SH-SY5Y (cell line): ENCODE measurements around the gene SF3A2.

ENCODE experiments used
- GATA2 ChIP-seq: IDR thresholded peaks from 2 replicates; pipeline ENCODE4 v1.6.1; 2011; ENCODE audit warnings: mild to moderate bottlenecking, low read depth, low read length
- GATA3 ChIP-seq: IDR thresholded peaks from 2 replicates; pipeline ENCODE4 v1.6.1; 2011; ENCODE audit warnings: low read depth, mild to moderate bottlenecking, low read length, moderate library complexity

SF3A2 gene

DNA sequence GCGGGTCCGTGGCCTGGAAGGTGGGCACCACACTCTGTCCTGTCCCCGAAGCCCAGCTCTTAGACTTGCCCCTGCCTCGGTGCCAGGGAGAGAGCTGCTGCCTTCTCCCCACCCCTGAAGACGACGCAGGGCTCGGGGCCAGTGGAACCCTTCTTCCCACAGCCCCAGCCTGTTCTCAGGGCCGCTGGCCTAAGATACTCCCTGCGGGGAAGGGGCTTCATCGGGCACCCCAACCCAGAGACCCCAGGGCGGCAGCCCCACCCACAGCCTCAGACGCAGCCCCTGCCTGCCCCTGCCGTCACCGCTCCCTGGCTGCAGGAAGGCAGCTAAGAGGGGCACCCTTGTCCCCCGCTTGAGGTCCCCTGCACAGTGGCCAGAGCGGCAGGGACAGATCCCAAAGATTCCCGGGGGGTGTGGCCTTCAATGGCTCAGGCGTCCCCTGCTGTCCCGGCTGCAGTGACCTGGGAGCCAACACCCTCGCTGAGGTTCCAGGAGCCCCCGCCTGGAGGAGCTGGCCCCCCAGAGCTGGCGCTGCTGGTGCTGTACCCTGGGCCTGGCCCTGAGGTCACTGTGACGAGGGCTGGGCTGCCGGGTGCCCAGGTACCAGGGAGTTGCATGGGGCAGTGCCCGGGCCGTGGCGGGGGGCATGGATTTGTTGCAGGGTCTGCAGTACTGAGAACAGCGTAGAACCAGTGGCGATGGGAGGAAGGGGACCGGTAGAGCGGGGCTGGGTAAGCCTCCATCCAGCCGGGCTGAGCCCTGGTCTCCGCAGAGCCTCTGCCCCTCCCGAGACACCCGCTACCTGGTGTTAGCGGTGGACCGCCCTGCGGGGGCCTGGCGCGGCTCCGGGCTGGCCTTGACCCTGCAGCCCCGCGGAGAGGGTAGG lies 13.5 kb downstream of the SF3A2 start:
- no peak for TF ChIP-seq GATA3
- TF ChIP-seq GATA2 = no peak

DNA sequence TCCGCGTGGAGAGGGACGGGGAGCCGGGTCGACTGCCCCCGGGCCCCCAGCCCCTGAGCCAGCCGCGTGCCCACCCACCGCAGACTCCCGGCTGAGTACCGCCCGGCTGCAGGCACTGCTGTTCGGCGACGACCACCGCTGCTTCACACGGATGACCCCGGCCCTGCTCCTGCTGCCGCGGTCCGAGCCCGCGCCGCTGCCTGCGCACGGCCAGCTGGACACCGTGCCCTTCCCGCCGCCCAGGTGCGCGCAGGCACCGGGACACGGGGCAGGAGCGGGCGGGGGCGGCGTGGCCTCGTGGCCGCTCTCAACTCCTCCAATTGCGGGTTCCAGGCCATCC lies 14.1 kb downstream of the SF3A2 start:
- TF ChIP-seq GATA2 (no peak), GATA3 (no peak)

DNA sequence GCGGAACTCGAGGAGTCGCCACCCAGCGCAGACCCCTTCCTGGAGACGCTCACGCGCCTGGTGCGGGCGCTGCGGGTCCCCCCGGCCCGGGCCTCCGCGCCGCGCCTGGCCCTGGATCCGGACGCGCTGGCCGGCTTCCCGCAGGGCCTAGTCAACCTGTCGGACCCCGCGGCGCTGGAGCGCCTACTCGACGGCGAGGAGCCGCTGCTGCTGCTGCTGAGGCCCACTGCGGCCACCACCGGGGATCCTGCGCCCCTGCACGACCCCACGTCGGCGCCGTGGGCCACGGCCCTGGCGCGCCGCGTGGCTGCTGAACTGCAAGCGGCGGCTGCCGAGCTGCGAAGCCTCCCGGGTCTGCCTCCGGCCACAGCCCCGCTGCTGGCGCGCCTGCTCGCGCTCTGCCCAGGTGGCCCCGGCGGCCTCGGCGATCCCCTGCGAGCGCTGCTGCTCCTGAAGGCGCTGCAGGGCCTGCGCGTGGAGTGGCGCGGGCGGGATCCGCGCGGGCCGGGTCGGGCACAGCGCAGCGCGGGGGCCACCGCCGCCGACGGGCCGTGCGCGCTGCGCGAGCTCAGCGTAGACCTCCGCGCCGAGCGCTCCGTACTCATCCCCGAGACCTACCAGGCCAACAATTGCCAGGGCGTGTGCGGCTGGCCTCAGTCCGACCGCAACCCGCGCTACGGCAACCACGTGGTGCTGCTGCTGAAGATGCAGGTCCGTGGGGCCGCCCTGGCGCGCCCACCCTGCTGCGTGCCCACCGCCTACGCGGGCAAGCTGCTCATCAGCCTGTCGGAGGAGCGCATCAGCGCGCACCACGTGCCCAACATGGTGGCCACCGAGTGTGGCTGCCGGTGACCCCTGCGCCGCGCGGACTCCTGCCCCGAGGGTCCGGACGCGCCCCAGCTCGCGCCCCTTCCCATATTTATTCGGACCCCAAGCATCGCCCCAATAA lies 14.8 kb downstream of the SF3A2 start:
- TF ChIP-seq GATA3 (no peak), GATA2 (no peak)

DNA sequence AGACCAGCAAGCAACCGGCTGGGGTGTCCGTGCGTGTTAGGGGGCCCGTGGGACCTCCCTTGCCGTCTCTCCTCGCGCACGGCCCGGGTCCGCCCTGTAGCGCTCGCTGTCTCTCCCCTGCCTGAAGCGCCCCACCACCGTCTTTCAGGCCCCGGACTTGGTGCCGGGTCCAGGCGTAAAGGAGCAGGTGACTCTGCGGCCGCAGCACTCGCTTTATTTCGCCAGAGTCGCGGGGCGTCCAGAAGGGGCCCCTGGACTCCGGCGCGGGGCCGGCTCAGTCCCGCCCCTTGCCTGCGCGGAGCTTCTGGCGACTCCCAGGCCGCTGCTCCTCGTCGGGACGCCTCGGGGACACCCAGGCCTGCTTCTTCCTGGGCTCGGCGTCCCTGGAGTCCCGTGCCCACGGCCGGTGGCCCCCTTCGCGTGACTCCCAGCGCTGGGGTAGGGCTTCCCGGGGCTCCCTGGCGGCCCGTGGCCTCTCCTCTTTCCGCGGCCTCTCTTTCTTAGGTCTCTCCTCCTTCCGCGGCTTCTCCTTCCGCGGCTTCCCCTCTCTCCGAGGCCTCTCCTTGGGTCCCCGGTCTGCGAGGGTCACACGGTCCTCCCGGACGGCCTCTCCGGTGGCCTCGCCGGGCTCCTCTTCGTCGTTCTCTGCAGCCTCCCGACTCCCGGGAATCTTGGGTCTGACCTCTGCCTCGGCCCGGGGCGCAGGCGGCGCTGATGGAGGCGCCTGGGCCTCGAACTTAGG lies 15.6 kb downstream of the SF3A2 start:
- TF ChIP-seq GATA2 = no peak
- no peak for TF ChIP-seq GATA3

DNA sequence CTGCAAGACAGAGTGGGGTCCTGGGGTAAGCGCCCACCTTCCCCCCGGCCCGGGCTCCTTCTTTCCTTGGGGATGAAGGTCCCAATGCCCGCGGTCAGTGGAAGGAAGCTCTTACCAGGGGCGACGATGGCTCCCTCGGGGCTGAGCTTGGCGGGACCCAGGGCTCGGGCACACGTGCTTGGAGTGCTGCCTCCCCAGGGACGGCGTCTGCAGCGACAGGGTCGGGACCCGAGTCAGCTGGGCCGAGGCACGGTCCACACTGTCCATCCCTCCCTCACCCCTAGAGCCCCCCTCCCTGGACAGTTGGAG lies 16.1 kb downstream of the SF3A2 start:
- TF ChIP-seq GATA3 (no peak), GATA2 (no peak)

DNA sequence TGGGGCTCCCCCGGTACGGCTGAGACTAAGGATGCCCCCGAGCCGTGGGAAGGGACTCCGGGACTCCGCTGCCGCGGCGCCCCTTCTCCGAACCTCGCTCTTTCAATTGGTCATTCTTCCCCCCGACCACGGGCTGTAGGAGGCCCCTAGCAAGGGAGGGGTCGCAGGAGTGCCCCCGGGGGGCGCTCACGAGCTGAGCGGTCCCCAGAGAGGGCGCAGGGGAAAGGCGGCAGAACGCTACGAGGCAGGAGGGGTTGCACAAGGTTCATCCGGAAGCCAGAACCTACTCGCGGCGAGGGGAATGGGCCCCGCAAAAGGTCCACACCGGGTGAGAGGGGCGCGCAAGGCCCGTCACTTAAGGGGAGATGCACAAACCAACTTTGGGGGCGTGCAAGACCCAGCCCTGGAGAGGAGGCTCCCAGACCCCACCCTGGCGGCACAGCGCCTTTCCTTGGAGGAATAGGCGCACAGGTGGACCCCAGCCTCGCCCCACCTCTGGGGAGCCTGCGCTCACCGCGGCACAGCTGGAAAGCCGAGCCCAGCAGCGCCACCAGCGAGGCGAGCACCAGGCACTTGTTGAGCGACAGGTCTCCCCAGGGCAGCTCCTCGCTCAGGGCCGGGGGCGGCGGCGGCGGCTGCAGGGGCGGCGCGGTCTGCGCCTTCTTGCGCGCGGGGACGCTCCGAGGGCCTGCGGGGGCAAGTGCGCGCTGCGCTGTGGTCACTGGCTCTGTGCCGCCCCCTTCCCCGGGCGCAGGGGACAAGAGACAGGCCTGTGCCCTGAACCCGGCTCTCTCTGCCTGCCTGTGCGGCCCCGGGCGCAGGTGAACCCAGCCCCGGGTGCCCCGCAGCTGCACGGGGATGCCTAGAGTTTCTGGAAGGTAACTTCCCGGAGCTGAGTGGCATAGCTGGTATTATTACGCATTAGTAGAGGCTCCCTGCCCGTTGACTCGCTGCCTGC lies 16.8 kb downstream of the SF3A2 start:
- TF ChIP-seq GATA3 = no peak
- TF ChIP-seq GATA2 = no peak

DNA sequence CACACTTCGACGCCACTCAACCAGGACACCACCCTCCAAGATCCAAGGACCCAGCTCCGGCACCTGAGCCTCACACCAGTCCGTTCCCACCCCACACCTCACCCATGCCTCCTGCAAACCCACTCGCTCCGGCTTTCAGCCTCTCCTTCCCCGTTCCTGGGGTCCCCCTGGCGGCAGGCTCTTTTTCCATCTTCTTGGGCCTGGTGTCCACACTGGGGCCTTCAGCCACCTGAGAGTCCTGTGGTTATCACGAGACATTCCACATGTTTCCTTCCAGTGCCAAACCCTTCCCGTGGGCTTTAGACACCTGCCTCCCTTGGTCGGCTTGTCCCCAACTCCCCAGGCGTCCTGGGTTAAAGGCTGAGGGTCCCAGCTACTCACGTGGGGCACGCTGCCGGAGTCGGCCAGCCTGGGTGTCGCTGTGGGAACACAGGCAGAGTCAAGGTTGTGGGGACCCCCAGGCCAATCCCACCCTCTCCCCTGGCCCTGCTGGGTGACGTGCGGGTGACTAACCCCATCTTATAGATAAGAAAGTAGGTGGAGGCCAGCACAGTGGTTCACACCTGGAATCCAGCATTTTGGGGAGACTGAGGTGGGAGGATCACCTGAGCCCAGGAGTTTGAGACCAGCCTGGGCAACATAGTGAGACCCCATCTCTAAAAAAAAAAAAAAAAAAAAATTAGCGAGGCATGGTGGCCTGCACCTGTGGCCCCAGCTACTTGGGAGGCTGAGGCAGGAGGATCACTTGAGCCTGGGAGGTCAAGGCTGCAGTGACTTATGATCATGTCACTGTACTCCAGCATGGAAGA lies 17.6 kb downstream of the SF3A2 start:
- TF ChIP-seq GATA2 (no peak), GATA3 (no peak)

DNA sequence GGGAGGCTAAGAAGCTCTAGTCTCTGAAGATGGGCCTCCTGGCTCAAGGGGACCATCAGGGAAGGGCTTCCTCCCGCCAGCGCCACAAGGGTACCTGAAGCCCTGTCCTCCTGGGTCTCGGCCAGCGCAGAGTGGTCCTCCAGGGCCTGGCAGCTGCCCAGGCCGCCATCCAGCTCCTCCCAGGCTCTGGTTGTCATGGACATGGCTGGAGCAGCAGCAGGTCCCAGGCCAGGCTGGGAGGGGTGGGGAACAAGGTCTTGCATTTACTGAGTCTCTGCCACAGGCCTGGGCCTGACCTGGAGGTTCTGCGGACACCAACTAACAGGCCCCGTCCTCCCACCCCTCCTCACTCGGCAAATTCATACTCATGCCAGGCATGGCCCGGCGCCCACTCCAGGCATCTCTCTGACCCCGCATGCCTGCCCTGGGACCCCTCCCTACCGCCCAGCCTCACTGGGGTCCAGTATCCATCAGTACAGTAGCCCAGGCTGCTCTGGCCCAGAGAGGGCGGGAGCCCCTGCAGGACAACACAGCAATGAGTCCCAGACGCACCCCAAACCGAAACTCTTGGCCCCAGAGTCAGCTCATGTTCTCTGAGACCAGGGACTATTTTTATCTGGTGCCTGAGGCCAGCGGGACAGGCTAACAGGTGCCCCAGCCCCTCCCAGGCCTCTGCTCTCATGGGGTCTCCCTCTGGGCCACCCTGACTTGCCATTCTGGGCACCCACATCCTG lies 18.7 kb downstream of the SF3A2 start:
- TF ChIP-seq GATA3 = no peak
- no peak for TF ChIP-seq GATA2

DNA sequence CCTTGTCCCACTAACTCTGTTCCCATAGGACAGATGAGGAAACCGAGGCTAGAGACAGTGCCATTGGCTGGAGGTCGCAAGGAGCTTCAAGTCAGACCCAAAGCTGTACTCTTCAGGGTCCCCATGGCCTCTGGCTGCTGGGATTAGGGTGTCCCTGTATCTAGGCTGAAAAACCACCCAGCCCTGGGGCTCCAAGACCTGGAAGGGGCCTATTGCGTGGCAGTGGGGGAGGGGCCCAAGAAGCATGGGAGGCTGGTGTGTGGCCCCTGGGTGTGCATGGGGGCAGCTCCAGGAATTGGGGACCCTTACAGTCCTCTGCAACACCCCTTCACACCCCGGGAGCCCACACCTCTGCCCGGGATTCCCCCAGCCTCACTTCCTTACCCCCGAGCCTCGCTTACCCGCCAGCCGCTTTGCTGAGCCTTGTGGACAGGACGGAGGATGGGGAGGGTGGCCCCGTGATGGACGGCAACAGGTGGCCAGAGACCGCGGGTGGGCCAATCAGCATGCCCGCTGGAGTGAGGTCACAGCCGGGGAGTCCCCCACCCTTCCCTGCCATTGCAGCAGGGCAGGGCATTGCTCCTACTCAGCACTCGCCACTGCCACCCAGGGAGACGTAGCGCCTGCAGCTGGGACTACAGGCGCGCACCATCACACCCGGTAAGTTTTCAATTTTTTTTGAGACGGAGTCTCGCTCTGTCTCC lies 19.5 kb downstream of the SF3A2 start, which contains the start of gene JSRP1:
Gene JSRP1, minus strand, starts transcription at position 436 of the 704 bp plus-strand sequence. CDS start 1,103 bp downstream, outside the sequence.
- TF ChIP-seq GATA3 (no peak), GATA2 (no peak)

DNA sequence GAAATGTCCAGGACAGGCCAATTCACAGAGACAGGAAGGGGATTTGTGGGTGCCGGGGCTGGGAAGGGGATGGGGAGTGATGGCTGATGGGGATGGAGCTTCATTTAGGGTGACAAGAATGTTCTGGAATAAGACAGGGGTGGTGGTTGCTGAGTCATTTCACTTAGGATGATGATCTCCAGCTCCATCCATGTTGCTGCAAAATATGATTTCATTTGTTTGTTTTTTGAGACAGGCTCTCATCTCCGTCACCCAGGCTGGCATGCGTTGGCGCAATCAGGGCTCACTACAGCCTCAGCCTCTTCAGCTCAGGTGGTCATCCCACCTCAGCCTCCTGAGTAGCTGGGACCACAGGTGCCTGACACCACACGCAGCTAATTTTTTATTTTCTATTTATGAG lies 22.7 kb downstream of the SF3A2 start:
- TF ChIP-seq GATA3 (no peak), GATA2 (no peak)

DNA sequence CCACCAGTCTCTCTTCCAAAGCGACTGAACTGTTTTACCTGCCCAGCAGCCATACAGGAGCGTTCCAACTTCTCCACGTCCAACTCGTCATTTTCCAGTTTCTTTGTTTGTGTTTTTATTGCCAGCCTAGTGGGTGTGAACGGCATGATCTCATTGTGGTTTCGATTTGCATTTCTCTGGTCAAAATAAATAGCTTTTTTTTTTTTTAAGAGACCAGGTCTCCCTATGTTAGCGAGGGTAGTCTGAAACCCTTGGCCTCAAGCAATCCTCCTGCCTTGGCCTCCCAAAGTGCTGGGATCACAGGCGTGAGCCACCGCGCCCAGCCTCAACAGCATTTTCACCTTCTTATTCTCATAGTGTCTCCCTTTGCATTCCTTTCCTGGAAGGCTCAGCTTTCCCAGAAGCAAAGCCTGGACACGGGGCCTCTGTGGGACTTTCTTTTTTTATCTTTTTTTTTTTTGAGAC lies 23.7 kb downstream of the SF3A2 start:
- no peak for TF ChIP-seq GATA3
